ENCODE measurements around the gene TNS3.

TNS3 gene

DNA sequence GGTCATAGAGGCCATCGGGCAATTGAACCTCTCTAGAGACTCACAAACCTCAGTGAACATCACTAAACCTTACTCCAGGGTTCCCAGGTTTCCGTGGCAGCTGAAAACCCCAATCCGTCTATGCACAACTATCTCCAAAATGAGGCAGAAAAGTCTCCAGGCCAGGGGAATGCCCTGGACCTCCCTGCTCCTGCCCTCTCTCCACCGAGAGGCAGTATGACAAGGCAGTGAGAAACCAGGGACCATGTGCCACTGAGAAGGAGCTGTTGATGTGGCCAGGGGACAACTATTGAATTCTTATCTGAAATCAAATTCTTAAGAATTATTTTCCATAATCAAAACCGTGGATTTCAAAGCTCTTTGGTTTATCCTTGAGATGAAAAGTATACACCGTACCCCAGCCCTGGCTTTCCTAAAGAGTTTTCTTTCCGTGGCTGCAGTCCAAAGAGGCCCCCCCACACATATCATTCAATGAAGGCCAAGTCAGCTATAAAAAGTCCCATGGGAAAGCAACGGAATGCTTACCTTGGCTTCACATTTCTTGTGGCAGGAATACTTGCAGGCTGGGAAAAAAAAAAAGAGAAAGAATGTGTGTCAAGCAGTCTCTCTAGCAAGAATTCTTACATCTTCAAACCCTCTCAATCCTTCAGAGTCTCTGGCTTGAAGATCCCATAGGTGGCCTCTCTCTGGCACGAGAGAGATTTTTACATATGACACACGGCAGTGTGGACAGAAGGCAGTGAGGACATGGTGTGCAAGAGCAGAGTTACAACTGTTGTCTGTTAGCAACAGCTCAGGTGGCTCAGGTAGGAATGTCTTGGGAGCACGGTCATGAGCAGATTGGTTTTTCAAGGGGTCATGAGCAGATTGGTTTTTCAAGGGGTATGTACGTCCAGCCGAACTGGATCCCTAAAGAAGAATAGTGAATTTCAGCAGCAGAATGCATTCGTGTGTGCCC, 75.2 kb downstream of the TNS3 start:
- DNase-seq (ENCODE audit: low spot score), result no peak

DNA sequence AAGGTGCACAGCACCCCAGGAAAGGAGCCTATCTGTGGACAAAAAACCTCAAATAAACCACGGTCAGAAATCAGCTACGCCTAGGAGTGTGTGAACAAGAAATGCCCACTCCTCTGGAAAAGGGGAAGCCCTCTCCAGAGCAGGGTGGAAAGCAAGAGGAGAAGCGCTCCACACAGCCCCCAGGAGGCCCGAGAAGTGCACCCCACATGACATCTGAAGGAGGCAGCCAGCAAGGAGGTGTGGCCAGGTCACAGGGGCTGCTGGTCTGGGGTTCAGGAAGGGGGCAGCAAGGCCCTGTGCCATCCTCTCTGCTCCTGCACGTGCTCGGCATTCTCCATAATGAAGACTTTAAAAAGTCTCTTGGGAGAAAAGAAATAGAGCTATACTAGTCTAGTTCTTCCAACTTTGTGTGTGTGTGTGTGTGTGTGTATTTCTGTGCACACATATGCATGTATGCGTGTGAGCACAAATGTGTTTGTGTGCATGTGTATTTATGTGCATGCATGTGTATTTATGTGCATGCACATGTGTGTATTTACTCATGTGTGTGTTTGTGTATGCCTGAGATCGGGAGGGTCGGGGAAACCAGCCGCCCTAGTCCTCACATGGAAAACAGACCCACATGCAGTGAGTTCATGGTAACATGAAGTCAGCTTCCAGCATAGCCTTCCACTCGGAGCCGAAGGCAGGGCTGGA, 76.5 kb downstream of the TNS3 start:
- DNase-seq (ENCODE audit: low spot score), result no peak

DNA sequence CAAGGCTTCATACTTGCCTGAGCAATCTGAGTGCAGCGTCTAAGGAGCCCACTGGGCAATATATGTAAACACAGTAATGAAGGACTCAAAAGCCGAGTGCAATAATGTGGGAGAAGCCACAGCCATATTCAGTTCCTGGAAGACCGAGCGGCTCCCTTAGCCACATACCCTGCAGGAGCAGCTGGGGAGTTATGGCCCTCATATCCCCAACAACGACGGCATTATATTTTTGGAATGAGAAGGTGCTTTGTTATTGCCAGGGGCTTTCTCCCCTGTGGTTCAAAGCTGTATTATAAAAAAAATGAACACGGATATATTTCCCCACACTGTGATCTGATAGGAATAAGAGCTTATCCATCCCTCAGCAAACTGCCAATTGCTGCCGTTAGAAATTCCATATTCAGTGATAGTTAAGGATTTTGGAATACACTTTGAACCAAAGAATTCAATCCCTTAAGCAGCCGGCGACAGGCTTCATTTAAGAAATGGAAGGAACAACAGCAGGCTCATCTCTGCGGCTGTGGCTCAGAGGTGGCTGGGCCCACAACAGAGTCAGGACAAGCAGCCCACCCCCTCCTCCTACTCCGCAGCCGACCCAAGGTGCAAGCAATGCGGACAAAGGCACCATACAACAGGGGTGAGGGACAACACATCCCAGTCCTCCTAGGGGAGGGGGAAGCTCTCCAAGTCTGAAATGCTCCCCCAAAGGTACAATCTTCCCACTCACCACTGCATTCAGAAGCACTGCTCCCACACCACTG, 77.2 kb downstream of the TNS3 start:
- no peak for DNase-seq (ENCODE audit: low spot score)

DNA sequence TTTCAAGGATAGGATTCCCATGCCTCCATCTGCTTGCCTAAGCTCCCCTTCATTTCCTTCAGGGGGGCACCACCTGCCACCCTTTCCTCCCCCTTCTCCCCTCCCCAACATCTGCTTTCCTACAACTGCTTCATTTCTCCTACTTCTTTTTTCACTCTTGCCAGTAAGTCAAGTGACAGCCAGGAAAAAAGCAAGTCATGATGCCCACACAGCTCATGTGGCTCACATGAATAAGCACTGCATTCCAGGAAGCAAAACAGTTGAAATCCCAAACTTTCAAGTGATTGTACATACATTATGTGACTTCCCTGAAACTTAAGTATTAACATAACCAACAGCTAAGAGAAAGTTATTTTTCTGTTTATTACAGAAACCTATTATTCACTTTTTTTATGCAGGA, 78.6 kb downstream of the TNS3 start:
- no peak for DNase-seq (ENCODE audit: low spot score)

DNA sequence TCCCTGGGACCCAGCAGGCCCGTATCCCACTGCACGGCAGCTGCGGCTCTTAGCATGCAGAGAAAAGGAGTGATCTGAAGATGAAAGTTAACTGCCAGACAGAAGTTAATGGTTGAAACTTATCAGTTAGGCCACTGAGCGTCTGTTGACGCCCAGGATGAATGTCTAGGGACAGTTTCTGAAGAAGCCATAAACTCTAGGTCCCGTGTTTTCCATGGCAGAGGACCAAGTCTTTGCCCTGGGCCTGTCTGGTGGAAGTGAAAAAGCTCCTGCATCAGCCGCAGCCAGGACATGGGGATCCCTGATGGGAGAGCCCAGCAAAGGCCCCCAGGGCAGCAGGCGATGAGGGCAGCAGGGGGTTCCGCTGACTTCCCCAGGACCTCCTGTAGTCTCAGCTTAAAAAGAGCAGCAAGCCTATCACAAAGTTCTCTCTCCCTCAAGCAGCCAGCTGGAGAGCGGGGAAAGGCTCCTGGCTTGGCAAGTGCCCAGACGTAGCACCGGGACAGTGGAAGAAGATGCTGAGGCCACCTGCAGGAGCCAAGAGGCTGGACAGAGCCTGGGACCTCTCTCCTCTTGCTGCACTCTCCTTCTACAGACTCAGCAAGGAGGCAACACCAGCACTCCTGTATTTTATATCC, 79.6 kb downstream of the TNS3 start:
- DNase-seq (ENCODE audit: low spot score), result no peak

DNA sequence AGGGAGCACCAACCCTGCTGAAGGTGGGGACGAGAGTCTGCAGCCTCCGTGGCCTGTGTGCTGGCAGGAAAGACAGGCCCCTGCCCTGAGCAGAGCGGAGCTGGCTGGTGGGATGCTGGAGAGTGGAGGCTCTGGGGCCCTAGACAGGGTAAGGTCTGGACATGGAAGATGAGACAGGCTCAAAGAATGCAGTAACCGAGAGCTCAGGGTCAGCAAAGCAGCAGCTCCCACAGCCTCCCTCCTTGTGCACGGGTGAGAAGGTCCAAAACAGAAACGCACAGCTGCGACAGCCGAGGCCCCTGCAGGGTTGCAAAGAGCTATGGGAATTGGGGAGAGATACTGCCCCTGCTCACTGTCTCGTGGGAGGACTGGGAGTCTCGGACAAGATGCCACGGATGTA, 80.5 kb downstream of the TNS3 start:
- no peak for DNase-seq (ENCODE audit: low spot score)

DNA sequence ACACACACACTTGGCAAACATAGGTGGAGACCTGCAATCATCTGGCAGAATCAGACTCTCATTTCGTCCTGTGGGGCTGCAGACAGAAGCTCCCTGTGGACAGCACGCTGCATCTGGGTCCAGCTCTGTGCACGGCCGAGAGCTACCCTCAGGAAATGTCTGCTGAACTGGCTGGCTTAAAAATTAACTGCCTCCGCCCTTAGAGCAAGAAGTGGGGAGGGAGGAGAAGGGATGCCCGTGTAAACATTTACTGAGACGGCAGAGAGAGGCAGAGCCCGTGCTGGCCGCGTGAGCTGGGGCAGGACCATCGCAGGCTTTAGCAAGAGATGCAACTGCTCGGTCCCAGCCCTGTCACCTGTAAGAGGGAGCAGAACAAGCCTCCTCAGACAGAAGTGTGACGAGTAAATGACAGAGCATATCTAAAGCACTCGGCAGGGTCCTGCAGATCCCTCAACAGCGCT, 81.8 kb downstream of the TNS3 start:
- DNase-seq (ENCODE audit: low spot score), result no peak

DNA sequence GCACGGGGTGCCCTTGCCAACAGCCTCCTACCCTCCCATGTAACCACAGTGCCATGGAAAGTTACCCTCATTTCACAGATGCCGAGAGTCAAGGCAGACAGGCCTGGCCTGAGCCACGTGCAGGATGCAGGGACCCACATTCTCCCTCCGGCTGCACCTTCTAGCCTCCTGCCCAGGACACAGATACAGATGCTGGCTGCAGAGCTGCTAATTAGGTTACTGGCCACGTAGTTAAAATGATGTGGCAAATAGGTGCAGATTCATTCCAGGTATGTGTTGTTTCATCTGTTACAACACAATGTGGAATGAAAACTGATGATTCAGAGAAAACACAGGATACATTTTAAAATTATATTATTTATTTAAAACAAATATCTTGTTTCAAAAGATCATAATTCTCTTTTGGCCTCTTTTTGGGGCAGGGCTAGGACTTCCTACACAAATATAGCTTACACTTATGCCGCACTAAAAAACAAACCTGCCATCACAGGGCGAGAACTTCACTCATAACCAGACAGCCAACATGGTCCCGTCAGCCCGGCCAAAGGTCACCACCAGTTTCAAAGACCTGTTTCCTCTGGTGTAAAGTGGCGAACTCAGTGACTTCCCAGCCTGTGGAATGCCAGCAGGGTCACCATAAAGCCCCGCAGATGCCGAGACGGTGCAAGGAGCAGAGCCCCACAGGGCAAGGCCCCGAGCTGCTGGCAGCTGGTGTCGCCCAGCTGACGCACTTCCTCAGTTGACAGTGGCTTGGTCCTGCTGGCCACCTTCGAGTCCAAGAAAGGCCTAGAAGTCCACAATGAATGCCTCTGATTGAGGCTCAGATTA, 83.5 kb downstream of the TNS3 start:
- peak; percentile 21 for DNase-seq (ENCODE audit: low spot score)

DNA sequence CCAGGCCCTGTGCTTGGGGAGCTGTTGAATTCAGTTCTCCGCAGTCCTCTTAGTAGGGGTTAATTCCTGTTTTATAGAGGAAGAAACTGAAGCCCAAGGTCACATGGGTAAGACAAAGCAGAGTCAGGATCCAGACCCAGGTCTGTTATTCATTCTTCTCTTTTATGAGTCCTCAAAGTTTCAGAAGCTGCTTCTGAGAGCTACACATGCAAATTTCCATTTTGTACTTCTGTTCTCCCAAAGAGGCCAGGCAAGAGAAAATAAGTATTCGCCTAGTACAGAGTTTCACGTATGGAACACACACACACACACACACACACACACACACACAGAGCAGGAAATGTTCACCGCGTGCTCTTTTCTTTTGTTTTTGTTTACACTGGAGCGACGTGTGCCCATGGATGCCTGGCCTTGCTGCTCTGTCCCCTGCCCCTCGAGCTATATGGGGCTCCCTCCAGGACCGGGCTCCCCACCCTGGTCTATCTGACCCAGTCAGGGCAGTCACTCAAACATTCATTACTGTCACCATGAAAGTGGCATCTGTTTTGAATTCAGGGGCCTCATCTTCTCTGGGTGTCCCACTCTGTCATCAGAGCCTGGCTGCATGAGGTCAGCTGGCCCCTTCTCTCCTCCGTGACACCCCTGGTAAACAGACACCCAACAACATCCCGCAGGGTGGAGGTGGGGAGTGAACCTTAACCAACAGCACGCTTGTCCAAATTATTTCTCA, 84.4 kb downstream of the TNS3 start:
- no peak for DNase-seq (ENCODE audit: low spot score)

DNA sequence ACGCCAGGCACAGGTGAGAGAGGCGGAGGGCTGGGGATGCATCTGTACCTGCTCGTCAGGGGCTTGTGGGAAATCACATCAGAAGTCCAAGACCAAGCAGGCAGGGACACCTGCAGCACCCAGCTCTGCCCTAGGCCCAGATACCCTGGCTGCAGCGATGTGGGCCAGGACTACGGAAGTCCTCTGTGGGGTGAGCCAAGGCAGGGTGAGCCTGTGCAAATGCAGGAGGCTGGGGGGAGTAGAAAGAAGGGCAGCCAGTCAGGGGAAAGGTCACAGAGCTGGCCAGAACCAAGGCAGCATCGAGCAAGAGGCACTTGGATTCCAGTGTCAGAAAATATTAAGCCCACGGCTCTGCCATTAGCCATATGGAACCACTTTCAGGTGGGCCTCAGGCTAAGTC, 85.2 kb downstream of the TNS3 start:
- no peak for DNase-seq (ENCODE audit: low spot score)

DNA sequence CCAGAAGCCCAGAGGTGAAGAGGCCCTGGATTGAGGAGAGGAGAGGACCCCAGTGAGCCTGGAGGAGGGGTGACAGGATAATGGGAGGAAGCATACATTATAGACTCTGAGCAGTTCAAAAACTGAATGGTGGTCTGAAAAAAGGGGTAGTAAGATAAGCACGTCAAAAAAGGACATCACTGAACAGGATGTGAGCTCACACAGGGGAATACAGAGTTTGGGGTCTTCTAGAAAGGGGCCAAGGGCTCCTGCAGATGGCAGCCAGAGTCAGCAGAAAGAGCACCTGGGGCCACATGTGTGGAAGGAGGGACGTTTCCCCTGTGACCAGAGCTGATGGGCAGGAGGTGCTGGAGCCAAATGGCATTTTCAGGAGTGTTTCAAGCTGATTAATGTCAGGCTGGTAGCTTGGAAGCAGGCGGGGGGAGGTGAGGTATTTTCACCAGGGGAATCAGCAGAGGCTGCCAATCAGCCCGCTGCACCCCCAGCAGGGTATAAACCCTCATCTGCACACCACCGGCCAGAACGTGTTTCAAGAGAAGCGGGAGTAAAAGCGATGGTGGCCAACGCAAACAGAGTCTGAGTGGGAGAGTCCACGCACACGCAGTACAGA, 85.8 kb downstream of the TNS3 start:
- no peak for DNase-seq (ENCODE audit: low spot score)

DNA sequence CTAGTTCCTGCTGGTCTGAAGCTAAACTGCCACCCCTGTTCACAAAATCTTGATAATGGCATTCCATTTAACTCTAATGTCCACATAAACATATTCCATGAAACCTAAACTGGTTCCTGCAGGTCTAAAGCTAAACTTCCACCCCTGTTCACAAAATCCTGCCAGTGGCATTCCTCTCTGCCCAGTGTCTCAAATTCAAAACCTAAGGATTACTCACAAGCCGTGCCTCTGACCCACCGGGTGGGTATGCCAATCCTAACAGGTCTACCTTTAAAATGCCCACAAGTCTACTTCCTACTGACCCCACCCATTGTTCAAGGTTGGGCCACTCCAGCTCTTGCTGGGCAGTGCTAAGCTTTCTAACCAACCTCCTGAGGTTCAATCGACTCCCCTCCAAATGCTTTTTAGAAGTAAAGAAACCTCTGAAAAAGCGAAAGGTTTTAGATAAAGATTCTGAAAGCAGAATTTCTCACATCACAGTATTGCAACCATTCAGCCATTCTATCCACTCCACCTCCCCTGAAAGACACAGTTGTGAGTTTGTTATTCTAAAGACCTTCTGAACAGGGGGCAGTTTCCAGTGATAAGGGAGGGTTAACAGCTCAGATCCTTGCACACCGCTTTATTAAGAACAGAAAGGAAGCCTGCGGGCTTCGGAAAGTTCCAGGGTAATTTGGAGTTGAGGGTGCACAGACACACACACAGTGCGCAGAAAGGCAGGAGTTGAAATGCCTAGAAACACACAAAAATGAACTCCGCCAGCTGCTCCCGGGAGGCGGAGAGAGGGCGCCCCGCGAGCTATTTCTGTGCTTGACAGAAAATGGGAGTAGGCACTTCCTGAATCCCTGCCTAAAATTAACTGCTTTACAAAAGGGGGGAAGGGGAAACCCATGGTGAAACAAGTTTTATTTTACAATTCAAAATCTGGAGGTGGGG, 87.7 kb downstream of the TNS3 start:
- DNase-seq (ENCODE audit: low spot score), result peak; percentile 25

DNA sequence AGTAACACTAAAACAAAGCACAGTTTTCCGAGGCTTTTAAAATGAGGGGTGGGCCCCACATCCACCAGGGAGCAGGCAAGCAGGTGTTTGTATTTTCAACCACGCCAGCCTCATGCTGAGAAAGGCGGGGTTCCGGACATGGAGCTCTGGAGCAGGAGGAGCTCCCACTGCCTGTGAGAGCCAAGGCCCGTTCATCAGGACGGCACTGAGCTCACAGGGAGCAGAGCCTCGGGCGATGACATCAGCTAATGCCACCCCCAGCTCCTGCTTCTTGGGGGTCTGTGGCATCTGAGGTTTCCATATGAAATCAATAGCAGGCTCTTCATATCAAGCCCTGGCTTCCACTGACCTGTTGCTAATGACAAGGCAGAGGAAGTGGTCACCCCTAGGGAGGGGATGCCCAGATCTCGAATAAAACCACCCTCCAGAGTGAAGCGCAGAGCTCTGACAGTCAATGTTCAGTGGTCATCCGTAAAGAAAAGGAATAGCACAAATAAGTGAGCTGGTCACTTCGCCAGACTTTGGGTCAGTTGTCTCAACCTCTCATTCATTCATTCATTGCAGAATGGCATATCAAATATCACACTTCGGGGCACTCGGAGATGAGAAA, 89.1 kb downstream of the TNS3 start:
- no peak for DNase-seq (ENCODE audit: low spot score)

DNA sequence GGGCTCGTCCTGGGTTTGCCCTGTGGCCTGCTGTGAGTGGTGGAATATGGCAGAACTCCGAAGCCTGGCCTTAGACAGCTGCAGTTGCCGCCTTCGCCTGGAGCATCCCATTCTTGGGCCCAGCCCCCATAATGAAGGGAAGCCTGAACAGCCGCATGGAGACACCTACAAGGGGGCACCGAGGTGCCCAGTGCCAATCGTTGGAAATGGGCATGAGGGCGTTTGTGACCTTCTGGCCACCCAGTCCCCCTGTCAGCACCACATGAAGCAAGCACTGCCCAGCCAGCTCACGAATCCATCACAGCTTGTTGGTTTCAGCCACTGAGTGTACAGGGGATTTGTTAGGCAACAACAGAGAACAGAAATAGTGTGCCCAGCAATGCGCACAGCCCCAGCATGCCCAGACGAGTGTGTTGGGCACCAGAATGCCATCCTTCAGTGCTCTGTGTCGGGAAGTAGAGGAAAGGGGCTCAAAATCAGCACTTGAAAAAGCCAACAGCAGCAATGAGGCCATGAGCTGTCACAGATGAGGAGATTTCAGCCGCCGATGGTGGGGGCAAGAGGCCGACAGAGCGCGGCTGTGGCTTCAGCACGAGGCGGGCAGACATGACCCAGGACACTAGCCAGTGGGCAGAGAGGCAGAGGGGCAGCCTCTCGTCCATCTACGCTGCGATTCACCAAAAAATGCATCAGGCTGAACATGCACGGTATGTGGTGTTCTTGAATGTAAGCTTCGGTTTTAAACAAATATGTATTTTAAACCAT, 91.2 kb downstream of the TNS3 start:
- DNase-seq (ENCODE audit: low spot score), result no peak

DNA sequence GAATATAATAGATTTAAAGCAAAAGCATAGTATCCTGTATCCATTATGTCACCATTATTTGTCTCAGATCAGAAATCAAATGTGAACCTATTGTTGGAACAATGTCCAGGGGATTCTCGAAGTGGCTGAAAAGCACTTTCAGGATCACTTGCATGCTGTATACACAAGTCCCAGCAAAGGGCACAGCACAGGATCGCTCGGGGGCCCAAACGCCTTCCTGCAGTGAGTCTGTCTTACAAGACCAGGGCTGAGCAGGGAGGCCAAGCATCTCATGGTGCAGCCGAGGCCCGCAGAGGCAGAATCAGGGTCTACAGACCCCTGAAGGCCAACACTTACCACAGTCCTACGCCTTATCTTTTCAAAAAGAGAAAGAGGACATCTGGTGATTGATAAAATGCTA, 92.3 kb downstream of the TNS3 start:
- no peak for DNase-seq (ENCODE audit: low spot score)

DNA sequence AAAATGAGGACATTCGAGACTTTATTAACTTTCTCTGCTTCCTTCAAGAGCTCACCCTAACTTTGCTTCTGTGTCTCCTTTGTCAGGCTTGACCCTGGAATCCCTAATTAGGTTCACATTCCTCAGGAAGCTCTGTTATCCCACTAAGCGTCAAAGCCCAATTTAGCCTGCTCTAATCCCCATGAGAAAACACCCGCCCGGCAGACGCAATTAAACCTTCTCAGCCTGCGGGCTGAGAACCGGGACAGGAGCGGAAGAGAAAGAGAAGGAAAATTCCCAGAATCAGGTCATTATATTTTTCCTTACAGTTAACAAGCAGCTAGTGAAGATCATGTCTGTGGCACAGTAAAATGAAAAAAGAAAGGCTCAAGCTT, 93.0 kb downstream of the TNS3 start:
- no peak for DNase-seq (ENCODE audit: low spot score)

DNA sequence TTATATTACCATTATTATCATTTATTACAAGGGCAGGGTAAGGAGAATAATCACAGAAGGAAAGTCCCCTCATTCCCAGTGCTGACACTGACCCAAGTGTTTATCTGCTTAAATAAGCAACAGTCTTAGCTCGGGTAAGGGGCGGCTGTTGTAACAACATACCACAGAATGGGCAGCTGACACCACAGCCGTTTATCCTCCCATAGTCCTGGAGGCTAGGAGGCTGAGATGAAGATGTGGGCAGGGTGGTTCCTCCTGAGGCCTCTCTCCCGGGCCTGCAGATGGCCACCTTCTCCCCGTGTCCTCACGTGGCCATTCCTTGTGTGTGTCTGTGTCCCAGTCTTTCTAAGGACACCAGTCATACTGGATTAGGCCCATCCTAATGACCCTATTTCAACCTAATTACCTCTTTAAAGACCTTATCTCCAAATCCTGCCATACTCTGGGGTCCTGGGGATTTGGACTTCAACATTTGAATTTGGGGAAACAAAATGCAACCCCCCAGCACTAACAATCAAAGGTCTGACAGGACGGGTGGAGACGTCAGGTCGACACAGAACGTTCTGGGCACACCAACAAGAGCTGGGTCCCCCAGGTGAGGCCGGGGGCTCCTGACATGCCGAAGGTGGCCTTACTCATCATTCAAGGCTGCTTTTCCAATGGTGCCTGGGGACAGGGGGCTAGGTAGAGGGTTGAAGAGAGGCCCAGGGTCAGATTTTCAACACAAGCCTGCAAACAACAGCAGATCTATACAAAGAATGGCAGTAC, 93.5 kb downstream of the TNS3 start:
- no peak for DNase-seq (ENCODE audit: low spot score)

All from SW480 (cell line).